RWPE2 (cell line): ENCODE data around the gene TTC38.

Source experiments
- ATAC-seq: fragments of 200-7000 bp; cut with Tn5 transposase; 3 replicates; pipeline ENCODE4 v1.9.1; 2021; ENCODE audit warnings: low read depth
- DNase-seq: peaks from one replicate; pipeline ENCODE4 v3.0.0-alpha.2; 2020; ENCODE audit warnings: low spot score
- H3K27ac ChIP-seq: fragments of 450-650 bp; 2 replicates; pipeline ENCODE4 v1.5.1; 2017; ENCODE audit warnings: mild to moderate bottlenecking; ENCODE audit not compliant: poor library complexity, severe bottlenecking
- H3K27me3 ChIP-seq: fragments of 250-450 bp; sonication (Bioruptor Pico); 2 replicates; pipeline ENCODE4 v1.5.1; 2021; ENCODE audit warnings: mild to moderate bottlenecking, moderate library complexity; ENCODE audit not compliant: insufficient read depth, poor library complexity, severe bottlenecking
- H3K36me3 ChIP-seq: fragments of 250-450 bp; sonication (Bioruptor Pico); 2 replicates; pipeline ENCODE4 v1.5.1; 2020; ENCODE audit warnings: low read depth, mild to moderate bottlenecking, moderate library complexity
- H3K4me1 ChIP-seq: fragments of 250-450 bp; sonication (Bioruptor Pico); 2 replicates; pipeline ENCODE4 v1.5.1; 2021; ENCODE audit warnings: mild to moderate bottlenecking, moderate library complexity; ENCODE audit not compliant: insufficient read depth, poor library complexity, severe bottlenecking
- H3K4me3 ChIP-seq: fragments of 250-450 bp; sonication (Bioruptor Pico); 2 replicates; pipeline ENCODE4 v1.5.1; 2021; ENCODE audit warnings: mild to moderate bottlenecking, moderate library complexity; ENCODE audit not compliant: severe bottlenecking
- H3K9me3 ChIP-seq: fragments of 250-450 bp; sonication (Bioruptor Pico); 2 replicates; pipeline ENCODE4 v1.5.1; 2021; ENCODE audit warnings: mild to moderate bottlenecking, moderate library complexity; ENCODE audit not compliant: severe bottlenecking
- TF ChIP-seq, protein P1 (sequence below): fragments of 450-650 bp; IDR thresholded peaks from one replicate; pipeline ENCODE4 v1.5.1; 2017; ENCODE audit warnings: mild to moderate bottlenecking, moderate library complexity; ENCODE audit not compliant: poor library complexity, severe bottlenecking

TTC38 gene

GRCh38 chr22:46267431-46268279 lies at the start of gene TTC38:
Gene TTC38, plus strand, starts transcription at chr22:46268008. Its CDS starts 32 bp downstream, at chr22:46268040.
- ATAC-seq (peak; percentile 90), DNase-seq (no peak)
- Histone ChIP-seq H3K27ac (no peak within 1 kb of the TSS), H3K36me3 (no peaks in the 10 kb centered on the region; the same call in 1 of the 2 replicates), H3K4me3 (peak within 1 kb of the TSS; percentile 58), H3K27me3 (no peaks in the 10 kb centered on the region), H3K9me3 (peaks cover 3% of the 10 kb centered on the region), H3K4me1 (no peaks in the 10 kb centered on the region)
- TF ChIP-seq, protein P1, sequence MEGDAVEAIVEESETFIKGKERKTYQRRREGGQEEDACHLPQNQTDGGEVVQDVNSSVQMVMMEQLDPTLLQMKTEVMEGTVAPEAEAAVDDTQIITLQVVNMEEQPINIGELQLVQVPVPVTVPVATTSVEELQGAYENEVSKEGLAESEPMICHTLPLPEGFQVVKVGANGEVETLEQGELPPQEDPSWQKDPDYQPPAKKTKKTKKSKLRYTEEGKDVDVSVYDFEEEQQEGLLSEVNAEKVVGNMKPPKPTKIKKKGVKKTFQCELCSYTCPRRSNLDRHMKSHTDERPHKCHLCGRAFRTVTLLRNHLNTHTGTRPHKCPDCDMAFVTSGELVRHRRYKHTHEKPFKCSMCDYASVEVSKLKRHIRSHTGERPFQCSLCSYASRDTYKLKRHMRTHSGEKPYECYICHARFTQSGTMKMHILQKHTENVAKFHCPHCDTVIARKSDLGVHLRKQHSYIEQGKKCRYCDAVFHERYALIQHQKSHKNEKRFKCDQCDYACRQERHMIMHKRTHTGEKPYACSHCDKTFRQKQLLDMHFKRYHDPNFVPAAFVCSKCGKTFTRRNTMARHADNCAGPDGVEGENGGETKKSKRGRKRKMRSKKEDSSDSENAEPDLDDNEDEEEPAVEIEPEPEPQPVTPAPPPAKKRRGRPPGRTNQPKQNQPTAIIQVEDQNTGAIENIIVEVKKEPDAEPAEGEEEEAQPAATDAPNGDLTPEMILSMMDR, result no peak

DNA sequence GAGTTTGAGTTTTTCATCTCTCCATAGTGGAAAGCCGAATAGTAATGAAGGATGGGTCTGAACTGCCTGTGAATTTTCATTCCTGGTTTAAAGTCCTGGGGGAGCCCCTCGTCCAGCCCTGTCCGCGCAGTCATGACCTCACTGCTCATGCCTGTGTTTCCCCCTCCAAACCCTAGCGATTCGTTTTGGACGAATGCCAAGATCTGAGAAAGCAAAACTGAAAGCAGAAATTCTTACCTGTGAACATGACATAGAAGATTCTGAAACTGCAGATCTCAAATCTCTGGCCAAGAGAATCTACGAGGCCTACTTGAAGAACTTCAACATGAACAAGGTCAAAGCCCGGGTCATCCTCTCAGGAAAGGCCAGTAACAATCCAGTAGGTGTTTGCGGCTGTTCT lies 48.2 kb upstream of the TTC38 start:
- Histone ChIP-seq H3K4me3 (no peak overlapping the region), H3K27me3 (no peaks in the 10 kb centered on the region), H3K36me3 (peaks cover 7% of the 10 kb centered on the region; the same call in 1 of the 2 replicates), H3K27ac (no peak overlapping the region), H3K4me1 (no peaks in the 10 kb centered on the region), H3K9me3 (no peaks in the 10 kb centered on the region)
- DNase-seq, result no peak
- ATAC-seq, result no peak
- TF ChIP-seq, protein P1, result no peak

DNA sequence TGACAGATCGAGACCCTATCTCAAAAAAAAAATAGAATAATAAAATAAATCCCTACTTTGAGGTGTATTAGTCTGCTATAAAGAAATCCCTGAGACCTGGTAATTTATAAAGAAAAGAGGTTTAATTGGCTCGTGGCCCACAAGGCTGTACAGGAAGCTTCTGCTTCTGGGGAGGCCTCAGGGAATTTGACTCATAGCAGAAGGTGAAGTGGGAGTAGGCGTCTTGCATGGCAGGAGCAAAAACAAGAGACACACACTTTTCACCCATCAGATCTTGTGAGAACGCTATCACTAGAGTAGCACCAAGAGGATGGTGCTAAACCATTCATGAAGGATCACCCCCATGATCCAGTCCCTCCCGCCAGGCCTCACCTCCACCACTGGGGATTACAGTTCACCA lies 46.9 kb upstream of the TTC38 start:
- no peaks in the 10 kb centered on the region for H3K4me1 ChIP-seq
- no peak overlapping the region for H3K27ac ChIP-seq
- TF ChIP-seq, protein P1, result no peak
- DNase-seq (no peak), ATAC-seq (no peak)
- H3K36me3 ChIP-seq, result peaks cover 7% of the 10 kb centered on the region; the same call in 1 of the 2 replicates
- no peak overlapping the region for H3K4me3 ChIP-seq
- no peaks in the 10 kb centered on the region for H3K9me3 ChIP-seq
- no peaks in the 10 kb centered on the region for H3K27me3 ChIP-seq

- TF ChIP-seq, protein P1, result no peak
- ATAC-seq (no peak), DNase-seq (no peak)
- Histone ChIP-seq H3K4me3 (no peak overlapping the region), H3K9me3 (no peaks in the 10 kb centered on the region), H3K36me3 (peaks cover 4% of the 10 kb centered on the region; the same call in 1 of the 2 replicates), H3K4me1 (no peaks in the 10 kb centered on the region), H3K27ac (no peak overlapping the region), H3K27me3 (no peaks in the 10 kb centered on the region)
Observed at GRCh38 chr22:46224044-46224897, 43.5 kb upstream of the TTC38 start.
